ENCODE measurements around the gene FMO2.

DNA sequence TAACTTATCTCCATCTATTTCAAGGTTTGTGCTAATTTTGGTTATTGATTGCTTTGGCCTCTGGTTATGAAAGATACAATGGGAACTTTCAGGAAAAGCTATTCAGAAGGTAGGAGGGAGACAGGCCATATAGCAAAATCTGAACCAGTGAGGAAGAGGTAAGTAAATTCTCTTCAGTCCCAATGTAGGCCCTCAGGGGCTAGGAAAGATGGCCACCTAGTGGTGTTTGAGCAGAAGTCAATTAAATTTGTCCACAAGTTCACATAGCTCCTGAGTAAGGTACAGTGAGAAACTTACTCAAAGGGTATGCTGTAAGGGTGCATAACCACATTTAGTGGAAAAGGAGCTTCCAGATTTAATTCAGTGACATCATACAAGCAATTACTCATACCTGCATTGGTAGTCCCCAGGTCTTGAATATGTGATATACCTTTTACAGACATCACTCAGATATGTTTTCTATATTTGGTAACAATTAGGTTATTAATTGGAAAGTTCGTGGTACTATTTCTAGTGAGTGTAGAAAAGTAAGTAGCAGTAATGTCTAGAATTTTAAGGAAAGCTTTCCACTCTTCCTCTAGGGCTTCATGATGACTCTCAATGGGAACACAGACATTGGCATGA lies 41.8 kb downstream of the FMO2 start:
- peak; percentile 58 to 92 (median 75) for TF ChIP-seq CTCF (IDR thresholded peaks at IDR 0.05)
- no peak for TF ChIP-seq POLR2A (IDR thresholded peaks at IDR 0.05)
